ENCODE data around the gene MAN1A1.

The MAN1A1 gene

DNA sequence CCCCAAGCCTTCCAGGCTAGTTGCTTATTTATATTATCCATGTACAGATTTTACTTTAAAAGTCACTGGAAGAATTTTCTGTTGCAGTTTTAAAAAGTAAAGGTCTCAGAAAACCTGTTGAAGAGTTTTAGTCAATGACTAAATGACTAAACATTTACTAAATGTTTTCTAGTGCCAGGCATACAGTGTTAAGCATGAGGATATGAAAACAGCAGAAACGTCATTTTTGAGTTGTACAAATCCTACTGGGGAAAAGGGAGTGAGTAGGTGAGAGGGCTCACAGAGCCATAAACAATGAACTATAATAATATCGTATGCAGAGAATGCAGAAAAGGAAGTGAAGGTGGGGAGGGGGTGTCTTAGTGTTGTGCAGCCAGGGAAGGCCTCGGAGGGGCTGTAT is 66.3 kb downstream of the MAN1A1 start:
- TF ChIP-seq POLR2AphosphoS5 (IDR thresholded peaks at IDR 0.05; ENCODE audit: borderline replicate concordance, low read depth, low read length) (no peak), EZH2 (IDR thresholded peaks at IDR 0.05) (no peak), FOXP2 (optimal IDR thresholded peaks at IDR 0.05; ENCODE audit: control extremely low read depth, extremely low read length, insufficient read depth) (no peak)
- Histone ChIP-seq H3K27ac (no peak overlapping the region), H3K9me3 (ENCODE audit: low read depth, low read length) (no peaks in the 10 kb centered on the region), H3K4me3 (no peak overlapping the region), H3K9ac (ENCODE audit: insufficient read length) (no peak overlapping the region), H3K36me3 (ENCODE audit: insufficient read depth, low read length) (no peaks in the 10 kb centered on the region)
- DNase-seq (ENCODE audit: low read depth, low spot score): no peak

DNA sequence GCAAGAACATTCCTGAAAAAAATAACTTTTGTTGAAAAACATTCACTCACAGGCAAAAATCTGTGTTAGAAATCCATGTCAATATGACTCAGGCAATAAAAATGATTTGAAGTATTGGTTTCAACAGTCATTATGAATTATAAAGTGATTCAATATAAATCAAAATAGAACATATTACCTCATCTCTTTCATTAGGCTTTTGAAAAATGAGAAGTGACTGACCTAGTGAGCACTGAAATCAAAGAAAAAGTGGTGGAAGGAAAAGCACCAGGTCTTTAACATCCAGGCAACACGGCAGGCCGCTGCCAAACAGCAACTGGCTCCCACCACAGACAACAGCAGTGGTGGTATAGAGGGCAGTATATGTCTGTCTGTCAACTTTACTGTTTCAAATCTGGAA is 68.9 kb downstream of the MAN1A1 start:
- no peak overlapping the region for H3K27ac ChIP-seq
- TF ChIP-seq EZH2 (IDR thresholded peaks at IDR 0.05) (no peak), FOXP2 (optimal IDR thresholded peaks at IDR 0.05; ENCODE audit: control extremely low read depth, extremely low read length, insufficient read depth) (no peak), POLR2AphosphoS5 (IDR thresholded peaks at IDR 0.05; ENCODE audit: borderline replicate concordance, low read depth, low read length) (no peak)

DNA sequence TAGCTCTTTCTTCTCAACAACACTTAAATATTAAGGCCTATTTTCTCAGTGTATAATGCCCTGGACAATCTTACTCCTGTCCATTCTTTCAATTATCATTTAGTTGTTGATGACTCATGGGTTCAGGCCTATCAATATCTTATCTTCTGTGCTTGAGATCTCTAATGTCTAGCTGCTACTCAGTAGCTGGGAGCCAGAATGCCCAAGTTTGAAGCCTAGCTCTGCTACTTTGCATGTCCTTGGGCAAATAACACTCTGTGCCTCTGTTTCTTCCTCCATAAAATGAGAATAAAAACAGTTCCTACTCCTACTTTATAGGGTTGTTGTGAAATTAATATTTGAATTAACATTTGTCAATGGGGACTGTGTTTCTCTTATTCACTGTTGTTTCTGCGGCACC is 69.5 kb downstream of the MAN1A1 start:
- TF ChIP-seq FOXP2 (optimal IDR thresholded peaks at IDR 0.05; ENCODE audit: control extremely low read depth, extremely low read length, insufficient read depth): no peak
- Histone ChIP-seq H3K4me3 (no peak overlapping the region), H3K9me3 (ENCODE audit: low read depth, low read length) (no peaks in the 10 kb centered on the region), H3K27ac (no peak overlapping the region), H3K9ac (ENCODE audit: insufficient read length) (no peak overlapping the region), H3K36me3 (ENCODE audit: insufficient read depth, low read length) (no peaks in the 10 kb centered on the region)
- DNase-seq (ENCODE audit: low read depth, low spot score): no peak

More for the DNA sequence above, 68.9 kb downstream of the MAN1A1 start:
- H3K4me3 ChIP-seq: no peak overlapping the region
- H3K9me3 ChIP-seq (ENCODE audit: low read depth, low read length): no peaks in the 10 kb centered on the region
- H3K9ac ChIP-seq (ENCODE audit: insufficient read length): no peak overlapping the region
- no peaks in the 10 kb centered on the region for H3K36me3 ChIP-seq (ENCODE audit: insufficient read depth, low read length)
- DNase-seq (ENCODE audit: low read depth, low spot score): no peak

- Histone ChIP-seq H3K36me3 (ENCODE audit: insufficient read depth, low read length) (no peaks in the 10 kb centered on the region), H3K4me3 (no peak overlapping the region), H3K27ac (no peak overlapping the region), H3K9me3 (ENCODE audit: low read depth, low read length) (no peaks in the 10 kb centered on the region), H3K9ac (ENCODE audit: insufficient read length) (no peak overlapping the region)
- TF ChIP-seq FOXP2 (optimal IDR thresholded peaks at IDR 0.05; ENCODE audit: control extremely low read depth, extremely low read length, insufficient read depth) (no peak), POLR2AphosphoS5 (IDR thresholded peaks at IDR 0.05; ENCODE audit: borderline replicate concordance, low read depth, low read length) (no peak), EZH2 (IDR thresholded peaks at IDR 0.05) (no peak)
- no peak for DNase-seq (ENCODE audit: low read depth, low spot score)
Observed at GRCh38 chr6:119278625-119279024, 70.9 kb downstream of the MAN1A1 start.

GRCh38 chr6:119277052-119277451 is 72.5 kb downstream of the MAN1A1 start:
- TF ChIP-seq POLR2AphosphoS5 (IDR thresholded peaks at IDR 0.05; ENCODE audit: borderline replicate concordance, low read depth, low read length): no peak
- no peak for TF ChIP-seq FOXP2 (optimal IDR thresholded peaks at IDR 0.05; ENCODE audit: control extremely low read depth, extremely low read length, insufficient read depth)
- TF ChIP-seq EZH2 (IDR thresholded peaks at IDR 0.05): no peak
- H3K4me3 ChIP-seq: no peak overlapping the region
- no peak overlapping the region for H3K9ac ChIP-seq (ENCODE audit: insufficient read length)
- H3K36me3 ChIP-seq (ENCODE audit: insufficient read depth, low read length): no peaks in the 10 kb centered on the region
- no peaks in the 10 kb centered on the region for H3K9me3 ChIP-seq (ENCODE audit: low read depth, low read length)
- no peak overlapping the region for H3K27ac ChIP-seq
- no peak for DNase-seq (ENCODE audit: low read depth, low spot score)

DNA sequence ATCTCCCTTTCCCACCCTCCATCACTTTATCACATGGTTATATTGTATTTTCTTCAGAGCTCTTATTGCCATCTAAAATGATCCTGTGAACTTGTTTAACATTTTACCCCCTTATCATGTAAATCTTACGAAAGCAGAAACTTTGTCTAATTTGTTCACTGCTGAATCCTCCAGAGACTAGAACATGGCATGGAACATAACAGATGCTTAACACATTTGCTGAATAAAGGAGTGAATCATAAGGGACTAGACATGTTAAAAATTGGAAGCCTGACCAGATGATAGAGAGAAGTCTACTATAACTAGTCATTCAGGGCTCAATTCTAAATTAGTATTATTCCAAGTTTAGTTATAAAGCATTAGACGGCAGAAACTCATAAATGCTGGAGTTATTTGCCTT is 73.3 kb downstream of the MAN1A1 start:
- DNase-seq (ENCODE audit: low read depth, low spot score): no peak
- H3K27ac ChIP-seq: no peak overlapping the region
- no peak overlapping the region for H3K4me3 ChIP-seq
- TF ChIP-seq FOXP2 (optimal IDR thresholded peaks at IDR 0.05; ENCODE audit: control extremely low read depth, extremely low read length, insufficient read depth) (no peak), POLR2AphosphoS5 (IDR thresholded peaks at IDR 0.05; ENCODE audit: borderline replicate concordance, low read depth, low read length) (no peak), EZH2 (IDR thresholded peaks at IDR 0.05) (no peak)
- H3K9ac ChIP-seq (ENCODE audit: insufficient read length): no peak overlapping the region
- no peaks in the 10 kb centered on the region for H3K36me3 ChIP-seq (ENCODE audit: insufficient read depth, low read length)
- no peaks in the 10 kb centered on the region for H3K9me3 ChIP-seq (ENCODE audit: low read depth, low read length)

DNA sequence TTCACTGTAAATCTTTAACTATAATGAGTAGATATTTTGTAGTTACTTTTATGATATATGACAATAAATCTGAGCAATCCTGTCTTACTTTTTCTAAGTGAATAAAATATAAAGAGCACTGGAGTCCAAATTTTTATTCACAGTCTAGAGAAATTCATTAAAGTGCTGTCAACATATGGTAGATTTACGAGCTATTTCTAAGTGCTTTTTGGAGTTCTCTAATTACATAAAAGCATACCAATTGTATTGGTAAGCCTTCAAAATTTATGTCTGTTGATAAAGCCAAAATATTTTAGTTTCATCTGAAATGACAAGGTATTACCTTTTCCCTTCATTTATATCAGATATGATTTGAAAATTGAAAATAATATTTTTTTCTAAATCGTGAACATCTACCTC is 75.4 kb downstream of the MAN1A1 start:
- no peak overlapping the region for H3K4me3 ChIP-seq
- H3K9ac ChIP-seq (ENCODE audit: insufficient read length): no peak overlapping the region
- DNase-seq (ENCODE audit: low read depth, low spot score): no peak
- no peaks in the 10 kb centered on the region for H3K36me3 ChIP-seq (ENCODE audit: insufficient read depth, low read length)
- peak overlapping the region; percentile 23; the same call in 1 of the 2 replicates for H3K27ac ChIP-seq
- TF ChIP-seq EZH2 (IDR thresholded peaks at IDR 0.05) (no peak), POLR2AphosphoS5 (IDR thresholded peaks at IDR 0.05; ENCODE audit: borderline replicate concordance, low read depth, low read length) (no peak), FOXP2 (optimal IDR thresholded peaks at IDR 0.05; ENCODE audit: control extremely low read depth, extremely low read length, insufficient read depth) (no peak)
- H3K9me3 ChIP-seq (ENCODE audit: low read depth, low read length): no peaks in the 10 kb centered on the region; the same call in 1 of the 2 replicates

GRCh38 chr6:119273272-119274196 is 76.0 kb downstream of the MAN1A1 start:
- H3K36me3 ChIP-seq (ENCODE audit: insufficient read depth, low read length): no peaks in the 10 kb centered on the region

More at GRCh38 chr6:119273272-119274196, 76.0 kb downstream of the MAN1A1 start:
- H3K4me3 ChIP-seq: no peak overlapping the region
- no peak overlapping the region for H3K9ac ChIP-seq (ENCODE audit: insufficient read length)
- TF ChIP-seq EZH2 (IDR thresholded peaks at IDR 0.05) (no peak), FOXP2 (optimal IDR thresholded peaks at IDR 0.05; ENCODE audit: control extremely low read depth, extremely low read length, insufficient read depth) (no peak), POLR2AphosphoS5 (IDR thresholded peaks at IDR 0.05; ENCODE audit: borderline replicate concordance, low read depth, low read length) (no peak)
- no peak for DNase-seq (ENCODE audit: low read depth, low spot score)
- no peaks in the 10 kb centered on the region; the same call in 1 of the 2 replicates for H3K9me3 ChIP-seq (ENCODE audit: low read depth, low read length)
- H3K27ac ChIP-seq: peak overlapping the region; percentile 23; the same call in 1 of the 2 replicates

All from SK-N-MC (cell line).